HepG2 (cell line): ENCODE results near the gene TUBGCP3.
"Not testable (repeated sequence)": the region's sequence is repeated elsewhere in the genome, so short reads cannot be mapped to it uniquely, and the experiment has no call there.

ENCODE experiments used
- CTCF ChIP-seq: sonication (generic); formaldehyde crosslinking; IDR thresholded peaks from 2 replicates; pipeline ENCODE4 v1.5.0; 2020; ENCODE audit warnings: mild to moderate bottlenecking, missing genetic modification reagents, moderate library complexity
- NONO ChIP-seq, 2 experiments: fragments of 450-650 bp in 1 of 2; sonication (generic) in 1 of 2; formaldehyde crosslinking in 1 of 2; IDR thresholded peaks in 1 of 2; conservative IDR thresholded peaks in 1 of 2; 2 replicates each; pipeline versions ENCODE4 v1.6.1 to v1.8.0; 2017 to 2022; ENCODE audit warnings: mild to moderate bottlenecking in 1 of 2, missing genetic modification reagents in 1 of 2, moderate library complexity in 1 of 2
- SP4 ChIP-seq: sonication (generic); formaldehyde crosslinking; IDR thresholded peaks from 2 replicates; pipeline ENCODE4 v1.8.1; 2023; ENCODE audit warnings: mild to moderate bottlenecking, missing genetic modification reagents
- ZNF619 ChIP-seq: sonication (generic); formaldehyde crosslinking; IDR thresholded peaks from 2 replicates; pipeline ENCODE4 v1.4.0; 2020; ENCODE audit warnings: mild to moderate bottlenecking, missing genetic modification reagents
- ZNF713 ChIP-seq: sonication (generic); formaldehyde crosslinking; IDR thresholded peaks from 2 replicates; pipeline ENCODE4 v1.4.0; 2020; ENCODE audit warnings: mild to moderate bottlenecking, missing genetic modification reagents
- ZZZ3 ChIP-seq: sonication (generic); formaldehyde crosslinking; IDR thresholded peaks from 2 replicates; pipeline ENCODE4 v1.4.0; 2020; ENCODE audit warnings: missing genetic modification reagents, mild to moderate bottlenecking, borderline replicate concordance

- not testable (repeated sequence) for TF ChIP-seq NONO (IDR thresholded peaks at IDR 0.05); NONO (CRISPR knock-in tag; conservative IDR thresholded peaks at IDR 0.05); ZNF619 (CRISPR knock-in tag); ZNF713 (CRISPR knock-in tag); SP4 (CRISPR knock-in tag); ZZZ3 (CRISPR knock-in tag); CTCF
Observed at GRCh38 chr13:112627613-112628012, 39.7 kb upstream of the TUBGCP3 start.
